ENCODE measurements around the gene SLC10A7.

The SLC10A7 gene

GRCh38 chr4:146494143-146494542, 27.6 kb downstream of the SLC10A7 start:
- DNase-seq = no peak

- DNase-seq = no peak
These were observed 31.6 kb downstream of the SLC10A7 start for GRCh38 chr4:146490106-146490505.

GRCh38 chr4:146488495-146489174, 33.1 kb downstream of the SLC10A7 start:
- no peak for DNase-seq

GRCh38 chr4:146486565-146486964, 35.2 kb downstream of the SLC10A7 start:
- no peak for DNase-seq

GRCh38 chr4:146485968-146486367, 35.8 kb downstream of the SLC10A7 start:
- DNase-seq = no peak

GRCh38 chr4:146482788-146483187, 39.0 kb downstream of the SLC10A7 start:
- no peak for DNase-seq

GRCh38 chr4:146481246-146481645, 40.5 kb downstream of the SLC10A7 start:
- DNase-seq = no peak

GRCh38 chr4:146478009-146478408, 43.7 kb downstream of the SLC10A7 start:
- no peak for DNase-seq

GRCh38 chr4:146477054-146477453, 44.7 kb downstream of the SLC10A7 start:
- DNase-seq = no peak

- DNase-seq = no peak
These were observed 49.3 kb downstream of the SLC10A7 start for GRCh38 chr4:146472404-146472803.

GRCh38 chr4:146470604-146471003, 51.1 kb downstream of the SLC10A7 start:
- DNase-seq = no peak

GRCh38 chr4:146469022-146469421, 52.7 kb downstream of the SLC10A7 start:
- no peak for DNase-seq

GRCh38 chr4:146465628-146466027, 56.1 kb downstream of the SLC10A7 start:
- no peak for DNase-seq

GRCh38 chr4:146462251-146462650, 59.5 kb downstream of the SLC10A7 start:
- DNase-seq = no peak

- DNase-seq = no peak
These were observed 63.1 kb downstream of the SLC10A7 start for GRCh38 chr4:146458594-146458993.

- no peak for DNase-seq
These were observed 65.1 kb downstream of the SLC10A7 start for GRCh38 chr4:146456681-146457080.

- DNase-seq = no peak
These were observed 68.4 kb downstream of the SLC10A7 start for GRCh38 chr4:146453181-146453807.

GRCh38 chr4:146450524-146450923, 71.2 kb downstream of the SLC10A7 start:
- DNase-seq = no peak

GRCh38 chr4:146446555-146446954, 75.2 kb downstream of the SLC10A7 start:
- DNase-seq = no peak

- no peak for DNase-seq
These were observed 76.3 kb downstream of the SLC10A7 start for GRCh38 chr4:146445198-146446150.

GRCh38 chr4:146443525-146443924, 78.2 kb downstream of the SLC10A7 start:
- DNase-seq = no peak

- DNase-seq = no peak
These were observed 78.9 kb downstream of the SLC10A7 start for GRCh38 chr4:146442801-146443200.

GRCh38 chr4:146439999-146440398, 81.7 kb downstream of the SLC10A7 start:
- no peak for DNase-seq

GRCh38 chr4:146439437-146439836, 82.3 kb downstream of the SLC10A7 start:
- no peak for DNase-seq

All from activated CD8-positive, alpha-beta memory T cell treated with anti-CD3 and anti-CD28 coated beads, Interleukin-2, amount 50 U/mL, for 4 hours (primary cell).